Endothelial cell of umbilical vein (primary cell): ENCODE measurements around the gene DIO2. TPM values are rescaled to one million over a fixed set of nuclear protein-coding genes. Genes with fewer than 3 reads are reported as not detected.
A peak's percentile ranks its signal among the peaks of the same experiment; 100 is the strongest.

Experiments
- BruUV-seq: library from RNA; stranded (reverse); fragments of 400-500 nt; replicated peaks from 2 replicates; lab custom pipeline; 2021; lab: Mats Ljungman, UMichigan
- CTCF ChIA-PET: fragments of 300-600, 350-600 bp; sonication (Branson Sonifier 250); formaldehyde crosslinking; loops from one replicate; lab custom pipeline; 2021; ENCODE audit warnings: antibody characterized with exemption, inconsistent platforms; lab: Charles Lee
- POLR2A ChIA-PET: fragments of 300-600, 350-600 bp; sonication (Branson Sonifier 250); formaldehyde crosslinking; loops from one replicate; lab custom pipeline; 2021; ENCODE audit warnings: antibody characterized with exemption, inconsistent platforms; lab: Charles Lee
- DNase-seq: peaks from one replicate; pipeline ENCODE4 v3.0.0-alpha.2; 2011; ENCODE audit warnings: low read depth, low spot score
- FAIRE-seq: peaks from 2 replicates; lab custom pipeline; 2011; peaks lifted over from hg19 to GRCh38; lab: Jason Lieb, UNC
- H2AFZ ChIP-seq: 2 replicates; pipeline ENCODE4 v1.6.0; 2012; ENCODE audit warnings: low read depth, low read length, control low read depth, inconsistent platforms
- H3K27ac ChIP-seq: 2 replicates; pipeline ENCODE4 v1.5.1; 2011; ENCODE audit warnings: low read depth, mild to moderate bottlenecking, control low read depth, low read length, moderate library complexity; ENCODE audit not compliant: insufficient read depth
- H3K27me3 ChIP-seq, 2 experiments: 2 replicates each; pipeline versions ENCODE4 v1.6.0 to v1.6.1; 2011; ENCODE audit warnings: low read length in 2 of 2, mixed read lengths in 1 of 2; ENCODE audit not compliant: control insufficient read depth in 2 of 2, insufficient read depth in 2 of 2
- H3K36me3 ChIP-seq, 2 experiments: 2 replicates in 1 of 2; 3 replicates in 1 of 2; pipeline ENCODE4 v1.5.1; 2011; ENCODE audit warnings: low read length in 2 of 2, mild to moderate bottlenecking in 1 of 2, moderate library complexity in 1 of 2; ENCODE audit not compliant: control insufficient read depth in 2 of 2, insufficient read depth in 2 of 2; ENCODE audit errors: extremely low read depth in 1 of 2
- H3K4me1 ChIP-seq: 3 replicates; pipeline ENCODE4 v1.5.1; 2011; ENCODE audit warnings: mild to moderate bottlenecking, low read length; ENCODE audit not compliant: control insufficient read depth, insufficient read depth; ENCODE audit errors: extremely low read depth
- H3K4me2 ChIP-seq: 2 replicates; pipeline ENCODE4 v1.6.1; 2011; ENCODE audit warnings: low read length, control low read depth, mixed read lengths; ENCODE audit not compliant: insufficient read depth
- H3K4me3 ChIP-seq, 3 experiments: fragments of 200-600 bp in 1 of 3; sonication (generic), shearing (Covaris generic) in 1 of 3; replicated peaks in 1 of 3; 2 replicates each; pipeline ENCODE4 v1.5.1; 2011 to 2016; ENCODE audit warnings: control low read depth in 3 of 3, low read length in 3 of 3, mild to moderate bottlenecking in 2 of 3, inconsistent platforms in 1 of 3, low read depth in 1 of 3, moderate library complexity in 1 of 3; ENCODE audit not compliant: insufficient read depth in 1 of 3
- H3K79me2 ChIP-seq: 2 replicates; pipeline ENCODE4 v1.6.0; 2012; ENCODE audit warnings: low read length, inconsistent platforms; ENCODE audit not compliant: control insufficient read depth, insufficient read depth
- H3K9ac ChIP-seq: replicated peaks from 2 replicates; pipeline ENCODE3; 2011; ENCODE audit warnings: low read length, control low read depth; ENCODE audit not compliant: insufficient read depth; ENCODE audit errors: extremely low read depth
- H3K9me1 ChIP-seq: replicated peaks from 3 replicates; pipeline ENCODE4 v1.6.0; 2011; ENCODE audit warnings: mild to moderate bottlenecking, low read length; ENCODE audit not compliant: control insufficient read depth, insufficient read depth; ENCODE audit errors: extremely low read depth
- H3K9me3 ChIP-seq: replicated peaks from 2 replicates; pipeline ENCODE4 v1.5.1; 2012; ENCODE audit warnings: low read length, inconsistent platforms; ENCODE audit not compliant: control insufficient read depth, insufficient read depth
- H4K20me1 ChIP-seq: replicated peaks from 2 replicates; pipeline ENCODE3; 2011; ENCODE audit warnings: mild to moderate bottlenecking, low read length; ENCODE audit not compliant: control insufficient read depth, insufficient read depth; ENCODE audit errors: extremely low read depth
- FOS ChIP-seq: IDR thresholded peaks from 2 replicates; pipeline ENCODE4 v1.6.1; 2011; ENCODE audit warnings: mild to moderate bottlenecking, low read length, moderate library complexity, borderline replicate concordance; ENCODE audit not compliant: insufficient read depth
- JUN ChIP-seq: IDR thresholded peaks from 2 replicates; pipeline ENCODE4 v1.6.1; 2011; ENCODE audit warnings: borderline replicate concordance, low read depth; ENCODE audit not compliant: insufficient read length, insufficient read depth
- MYC ChIP-seq: IDR thresholded peaks from one replicate; pipeline ENCODE4 v1.6.1; 2011; ENCODE audit warnings: mild to moderate bottlenecking, low read depth, low read length
- POLR2A ChIP-seq: IDR thresholded peaks from 2 replicates; pipeline ENCODE4 v1.6.1; 2012; ENCODE audit warnings: low read depth, mild to moderate bottlenecking, control low read depth, low read length
- POLR2AphosphoS5 ChIP-seq: IDR thresholded peaks from 2 replicates; pipeline ENCODE4 v1.6.1; 2012; ENCODE audit warnings: low read depth, mild to moderate bottlenecking, control low read depth, low read length, moderate library complexity; ENCODE audit not compliant: insufficient read depth
- dilution Hi-C: fragments of 300-500 bp; cut with MboI; formaldehyde crosslinking; loops from one replicate; pipeline ENCODE4 v1.15.0; 2019; ENCODE audit warnings: low sequenced_read_pairs; ENCODE audit not compliant: extremely low pct_ligation_motif_present
- intact Hi-C: fragments of 100-400 bp; cut with micrococcal nuclease; formaldehyde crosslinking; loops from one replicate; pipeline ENCODE4 v1.10.0; 2022
- polyA plus RNA-seq, 4 experiments: library from polyadenylated mRNA; depleted of rRNA in 3 of 4; stranded (reverse) in 3 of 4; unstranded in 1 of 4; fragments of >200 nt; gene quantifications; 2 replicates each; pipeline versions ENCODE4 v1.2.1 to v1.2.3, GENCODE V29; 2011 to 2012; ENCODE audit warnings: missing spikeins in 1 of 4
- total RNA-seq: library from RNA; stranded (reverse); gene quantifications from 2 replicates; pipeline ENCODE4 v1.2.3, GENCODE V29; 2021
- TF ChIP-seq, protein P1 (sequence below), 2 donors: IDR thresholded peaks; 1 replicate in 1 of 2; 2 replicates in 1 of 2; pipeline ENCODE4 v1.5.1; 2011; ENCODE audit warnings: low read length in 2 of 2, mild to moderate bottlenecking in 2 of 2, moderate library complexity in 2 of 2, control low read depth in 1 of 2, inconsistent platforms in 1 of 2, low read depth in 1 of 2; ENCODE audit not compliant: insufficient read depth in 1 of 2; ENCODE audit errors: extremely low read depth in 1 of 2

Gene DIO2
- total and polyA plus RNA-seq, 2 donors (not counting 3 experiments of a cell fraction or from before 2014, with no cell fraction given): 0.22 to 0.75 TPM

DNA sequence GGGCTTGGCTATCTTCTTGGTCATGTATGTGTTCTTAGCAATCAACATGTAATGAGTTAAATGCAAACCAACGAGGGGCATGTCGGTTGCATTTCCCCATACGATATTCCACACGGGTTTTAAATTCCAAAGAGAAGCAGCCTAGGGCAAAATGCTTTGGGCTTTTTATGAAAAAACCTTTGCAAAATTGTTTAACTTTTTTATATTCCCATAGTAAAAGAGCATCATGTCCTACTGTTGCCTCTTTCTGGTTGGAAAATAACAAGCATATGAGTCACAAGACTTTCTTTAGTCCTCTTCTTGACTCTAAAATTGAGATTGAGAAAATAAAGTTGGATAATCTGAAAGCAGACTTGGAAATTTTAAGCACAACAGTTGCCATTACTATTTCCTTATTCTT is 3.8 kb upstream of the DIO2 start:
- no peak for DNase-seq

DNA sequence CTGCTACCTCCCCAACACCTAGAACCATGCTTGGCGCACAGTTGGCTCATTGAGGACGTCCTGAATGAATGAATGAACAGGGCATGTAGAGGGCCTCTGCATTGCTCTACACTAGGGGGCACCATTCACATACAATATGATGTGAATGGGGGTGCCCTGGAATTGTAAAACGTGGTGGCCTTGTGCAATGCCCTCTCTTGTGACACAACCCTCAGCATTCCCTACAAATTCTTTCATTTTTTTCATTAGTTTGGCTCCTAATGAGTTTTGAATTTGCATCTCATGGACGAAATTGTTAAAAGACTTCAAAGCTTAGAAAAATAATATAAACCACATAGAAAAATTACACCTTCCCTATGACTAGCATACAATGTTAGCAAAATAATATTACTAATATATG is 2.3 kb upstream of the DIO2 start:
- Histone ChIP-seq H3K9ac (no peak overlapping the region), H3K27me3 (peaks cover 0 to 2% of the 10 kb centered on the region in 2 experiments), H3K4me2 (no peak overlapping the region), H3K4me1 (no peaks in the 10 kb centered on the region), H3K4me3 (no peak overlapping the region), H3K27ac (no peak overlapping the region), H3K9me1 (no peaks in the 10 kb centered on the region), H4K20me1 (no peaks in the 10 kb centered on the region), H3K79me2 (no peaks in the 10 kb centered on the region), H3K9me3 (no peaks in the 10 kb centered on the region), H2AFZ (no peak overlapping the region), H3K36me3 (no peaks in the 10 kb centered on the region)
- intact Hi-C loops (loop anchor here (1.0 to 10.0 kb wide), 7 partner anchors 149 to 1279 kb away; no protein-coding TSS in a partner anchor), dilution Hi-C loops (no loop called here)
- FAIRE-seq: peak; percentile 24
- ChIA-PET POLR2A (no interaction called here), CTCF (interaction anchor here (0.6 to 2.9 kb wide), 32 partner anchors 11 to 1279 kb away, joined by 3 to 88 read pairs (median 5); no protein-coding TSS in a partner anchor)
- BruUV-seq: no TSS peak
- TF ChIP-seq, protein P1, sequence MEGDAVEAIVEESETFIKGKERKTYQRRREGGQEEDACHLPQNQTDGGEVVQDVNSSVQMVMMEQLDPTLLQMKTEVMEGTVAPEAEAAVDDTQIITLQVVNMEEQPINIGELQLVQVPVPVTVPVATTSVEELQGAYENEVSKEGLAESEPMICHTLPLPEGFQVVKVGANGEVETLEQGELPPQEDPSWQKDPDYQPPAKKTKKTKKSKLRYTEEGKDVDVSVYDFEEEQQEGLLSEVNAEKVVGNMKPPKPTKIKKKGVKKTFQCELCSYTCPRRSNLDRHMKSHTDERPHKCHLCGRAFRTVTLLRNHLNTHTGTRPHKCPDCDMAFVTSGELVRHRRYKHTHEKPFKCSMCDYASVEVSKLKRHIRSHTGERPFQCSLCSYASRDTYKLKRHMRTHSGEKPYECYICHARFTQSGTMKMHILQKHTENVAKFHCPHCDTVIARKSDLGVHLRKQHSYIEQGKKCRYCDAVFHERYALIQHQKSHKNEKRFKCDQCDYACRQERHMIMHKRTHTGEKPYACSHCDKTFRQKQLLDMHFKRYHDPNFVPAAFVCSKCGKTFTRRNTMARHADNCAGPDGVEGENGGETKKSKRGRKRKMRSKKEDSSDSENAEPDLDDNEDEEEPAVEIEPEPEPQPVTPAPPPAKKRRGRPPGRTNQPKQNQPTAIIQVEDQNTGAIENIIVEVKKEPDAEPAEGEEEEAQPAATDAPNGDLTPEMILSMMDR (IDR thresholded peaks at IDR 0.05; ENCODE audit: extremely low read depth in 1 of 2, insufficient read depth in 1 of 2, low read depth in 1 of 2, low read length in 2 of 2): peak; percentile 43 to 55
- no peak for TF ChIP-seq POLR2AphosphoS5
- no peak for TF ChIP-seq FOS
- no peak for TF ChIP-seq POLR2A
- TF ChIP-seq MYC: no peak
- TF ChIP-seq JUN: no peak
- DNase-seq: peak; percentile 39

More for the DNA sequence above, 3.8 kb upstream of the DIO2 start:
- Histone ChIP-seq H3K79me2 (no peaks in the 10 kb centered on the region), H3K27me3 (peaks cover 0 to 1% of the 10 kb centered on the region in 2 experiments), H3K9ac (no peak overlapping the region), H3K4me2 (no peak overlapping the region), H3K9me3 (no peaks in the 10 kb centered on the region), H3K4me1 (no peaks in the 10 kb centered on the region), H3K36me3 (no peaks in the 10 kb centered on the region), H2AFZ (no peak overlapping the region), H4K20me1 (no peaks in the 10 kb centered on the region), H3K27ac (no peak overlapping the region), H3K4me3 (no peak overlapping the region), H3K9me1 (no peaks in the 10 kb centered on the region)
- FAIRE-seq: no peak
- dilution Hi-C loops: no loop called here
- ChIA-PET CTCF (interaction anchor here (1.4 to 2.9 kb wide), 4 partner anchors 372 to 772 kb away, joined by 5 to 88 read pairs (median 50); no protein-coding TSS in a partner anchor), POLR2A (no interaction called here)
- intact Hi-C loops: loop anchor here (10.0 kb wide), 1 partner anchor 1200 kb away; no protein-coding TSS in a partner anchor
- TF ChIP-seq, protein P1 (IDR thresholded peaks at IDR 0.05; ENCODE audit: extremely low read depth in 1 of 2, insufficient read depth in 1 of 2, low read depth in 1 of 2, low read length in 2 of 2): no peak
- no peak for TF ChIP-seq JUN
- no TSS peak for BruUV-seq
